Left ventricle myocardium inferior (tissue), 1 donor: Measurements from ENCODE around the gene KIRREL3. TPM values are rescaled to one million over a fixed set of nuclear protein-coding genes. Genes with fewer than 3 reads are reported as not detected.

Source experiments
- DNase-seq: peaks from one replicate; pipeline ENCODE4 v3.0.0-alpha.2; 2020
- H3K27ac ChIP-seq: fragments of 200-600 bp; replicated peaks from 2 replicates; pipeline ENCODE4 v1.8.0; 2021
- H3K27me3 ChIP-seq: fragments of 200-600 bp; 2 replicates; pipeline ENCODE4 v1.8.0; 2021; ENCODE audit warnings: low read depth
- H3K36me3 ChIP-seq: fragments of 200-600 bp; 2 replicates; pipeline ENCODE4 v1.8.0; 2021
- H3K4me1 ChIP-seq: fragments of 200-600 bp; 2 replicates; pipeline ENCODE4 v1.8.0; 2021
- H3K4me3 ChIP-seq: fragments of 200-600 bp; 2 replicates; pipeline ENCODE4 v1.8.0; 2021; ENCODE audit warnings: mild to moderate bottlenecking, moderate library complexity
- H3K9me3 ChIP-seq: fragments of 200-600 bp; replicated peaks from 2 replicates; pipeline ENCODE4 v1.8.0; 2021
- intact Hi-C: fragments of 100-400 bp; cut with micrococcal nuclease; formaldehyde crosslinking; loops from one replicate; pipeline ENCODE4 v1.11.0; 2022
- total RNA-seq: library from RNA; stranded (reverse); fragmentation: NEBNext Ultra II Directional; extraction: Animal tissue kit (Norgen Biotek cat#: 25700); gene quantifications from one replicate; pipeline ENCODE4 v1.2.1, GENCODE V29; 2021
- TF ChIP-seq, protein P1 (sequence below): fragments of 200-600 bp; IDR thresholded peaks from 2 replicates; pipeline ENCODE4 v1.8.0; 2021; ENCODE audit warnings: antibody characterized with exemption, mild to moderate bottlenecking, borderline replicate concordance
- donor health status: DM: no; HTN: yes; CAD: no; lungs with severe emphysema.

The KIRREL3 gene
- total RNA-seq, 1 donor from 2014 or later: 0.74 TPM

DNA sequence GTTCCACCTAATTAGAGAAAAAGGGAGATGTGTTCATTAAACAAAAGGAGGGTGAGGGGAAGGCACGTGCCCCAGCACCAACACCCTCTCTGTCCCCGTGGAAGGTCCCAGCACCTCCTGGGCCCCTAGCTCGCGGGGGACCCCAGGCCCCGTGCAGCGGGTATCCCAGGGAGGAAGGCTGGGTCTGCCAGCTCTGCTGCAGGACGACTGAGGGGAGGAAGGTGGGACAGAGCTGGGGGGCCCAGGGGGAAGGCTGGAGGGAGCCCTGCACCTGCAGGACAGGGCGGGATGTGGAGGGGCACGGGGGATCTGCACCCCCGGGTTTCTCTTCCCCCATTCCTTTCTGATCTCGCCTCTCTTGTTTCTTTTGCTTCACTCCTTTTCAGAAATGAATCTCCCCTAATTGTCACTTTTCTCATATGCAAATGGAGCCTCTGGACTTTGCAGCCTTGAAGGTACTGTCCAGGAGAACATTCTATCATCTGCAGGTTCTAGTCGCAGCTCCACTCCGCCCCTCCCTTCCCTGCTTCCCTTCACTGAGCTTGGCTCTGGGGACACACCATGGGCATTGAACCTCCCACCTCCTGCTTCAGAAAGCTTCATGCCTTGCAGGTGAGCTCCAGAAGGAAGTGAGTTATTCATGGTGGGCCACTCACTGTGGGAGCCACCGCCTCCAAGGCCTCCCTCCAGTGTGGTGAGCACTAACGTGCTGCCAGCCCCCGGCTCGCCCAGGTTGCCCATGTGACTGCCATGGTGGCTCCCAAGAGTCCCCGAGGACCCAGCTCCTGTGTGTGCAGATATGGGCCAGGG, 534.1 kb downstream of the KIRREL3 start:
- intact Hi-C loops: no loop called here
- DNase-seq: no peak
- TF ChIP-seq, protein P1, sequence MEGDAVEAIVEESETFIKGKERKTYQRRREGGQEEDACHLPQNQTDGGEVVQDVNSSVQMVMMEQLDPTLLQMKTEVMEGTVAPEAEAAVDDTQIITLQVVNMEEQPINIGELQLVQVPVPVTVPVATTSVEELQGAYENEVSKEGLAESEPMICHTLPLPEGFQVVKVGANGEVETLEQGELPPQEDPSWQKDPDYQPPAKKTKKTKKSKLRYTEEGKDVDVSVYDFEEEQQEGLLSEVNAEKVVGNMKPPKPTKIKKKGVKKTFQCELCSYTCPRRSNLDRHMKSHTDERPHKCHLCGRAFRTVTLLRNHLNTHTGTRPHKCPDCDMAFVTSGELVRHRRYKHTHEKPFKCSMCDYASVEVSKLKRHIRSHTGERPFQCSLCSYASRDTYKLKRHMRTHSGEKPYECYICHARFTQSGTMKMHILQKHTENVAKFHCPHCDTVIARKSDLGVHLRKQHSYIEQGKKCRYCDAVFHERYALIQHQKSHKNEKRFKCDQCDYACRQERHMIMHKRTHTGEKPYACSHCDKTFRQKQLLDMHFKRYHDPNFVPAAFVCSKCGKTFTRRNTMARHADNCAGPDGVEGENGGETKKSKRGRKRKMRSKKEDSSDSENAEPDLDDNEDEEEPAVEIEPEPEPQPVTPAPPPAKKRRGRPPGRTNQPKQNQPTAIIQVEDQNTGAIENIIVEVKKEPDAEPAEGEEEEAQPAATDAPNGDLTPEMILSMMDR: no peak
- Histone ChIP-seq H3K27me3 (no peaks in the 10 kb centered on the region), H3K4me1 (peaks cover 29% of the 10 kb centered on the region), H3K9me3 (peaks cover 3% of the 10 kb centered on the region), H3K27ac (no peak overlapping the region), H3K4me3 (no peak overlapping the region), H3K36me3 (no peaks in the 10 kb centered on the region)

DNA sequence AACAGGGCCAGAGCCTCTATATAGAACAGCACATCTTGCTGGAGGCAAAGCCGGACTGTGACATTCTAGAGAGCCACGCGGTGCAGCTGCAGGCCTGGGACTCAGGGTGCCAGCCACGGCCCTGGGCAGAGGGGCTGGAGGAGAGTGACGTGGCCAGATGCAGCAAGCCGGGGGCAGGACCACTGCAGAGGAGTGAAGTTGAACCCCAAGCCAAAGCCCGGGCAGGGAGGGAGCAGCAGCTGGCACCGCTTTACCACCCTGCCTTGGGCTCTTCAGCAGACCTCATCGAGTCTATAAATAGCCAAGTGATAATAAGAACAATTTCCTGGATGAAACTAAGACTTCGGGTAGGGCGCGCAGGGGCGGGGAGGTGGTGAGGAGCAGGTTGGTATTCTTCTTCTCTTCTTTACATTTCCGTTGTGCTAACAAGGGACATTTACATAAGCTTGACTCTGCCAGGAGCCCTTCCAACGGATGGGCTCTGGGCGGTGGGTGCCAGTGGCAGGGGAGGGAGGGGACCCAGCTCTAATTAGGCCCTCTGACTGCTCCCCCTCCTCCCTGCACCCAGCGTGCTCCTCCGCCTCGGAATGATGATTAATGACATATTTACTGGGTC, 534.9 kb downstream of the KIRREL3 start:
- peaks cover 29% of the 10 kb centered on the region for H3K4me1 ChIP-seq
- H3K36me3 ChIP-seq: no peaks in the 10 kb centered on the region
- DNase-seq: no peak
- TF ChIP-seq, protein P1: no peak
- no peak overlapping the region for H3K27ac ChIP-seq
- no peaks in the 10 kb centered on the region for H3K27me3 ChIP-seq
- intact Hi-C loops: no loop called here
- H3K4me3 ChIP-seq: peak overlapping the region; percentile 21
- H3K9me3 ChIP-seq: peaks cover 3% of the 10 kb centered on the region

DNA sequence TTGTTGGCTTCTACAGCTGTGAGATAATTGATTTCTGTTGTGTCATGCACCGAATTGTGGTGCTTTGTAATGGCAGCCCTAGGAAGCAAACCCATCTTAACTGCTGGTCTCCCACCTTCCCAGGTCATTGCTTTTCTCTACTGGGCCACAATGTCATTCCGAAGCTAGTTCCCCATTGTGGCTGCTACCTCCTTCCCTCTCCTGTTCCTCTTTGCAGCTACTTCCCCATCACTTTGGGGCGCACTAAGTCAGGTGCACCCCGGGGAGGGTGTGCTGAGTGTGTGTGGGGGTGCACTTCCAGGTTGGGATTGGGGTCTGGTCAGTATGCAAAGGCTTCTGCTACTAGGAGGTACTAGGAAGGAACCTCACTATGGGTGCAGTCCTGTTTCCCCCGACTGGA, 535.8 kb downstream of the KIRREL3 start:
- TF ChIP-seq, protein P1: no peak
- Histone ChIP-seq H3K27ac (no peak overlapping the region), H3K27me3 (no peaks in the 10 kb centered on the region), H3K4me1 (peaks cover 36% of the 10 kb centered on the region), H3K36me3 (no peaks in the 10 kb centered on the region), H3K9me3 (peaks cover 3% of the 10 kb centered on the region), H3K4me3 (no peak overlapping the region)
- intact Hi-C loops: no loop called here
- no peak for DNase-seq

DNA sequence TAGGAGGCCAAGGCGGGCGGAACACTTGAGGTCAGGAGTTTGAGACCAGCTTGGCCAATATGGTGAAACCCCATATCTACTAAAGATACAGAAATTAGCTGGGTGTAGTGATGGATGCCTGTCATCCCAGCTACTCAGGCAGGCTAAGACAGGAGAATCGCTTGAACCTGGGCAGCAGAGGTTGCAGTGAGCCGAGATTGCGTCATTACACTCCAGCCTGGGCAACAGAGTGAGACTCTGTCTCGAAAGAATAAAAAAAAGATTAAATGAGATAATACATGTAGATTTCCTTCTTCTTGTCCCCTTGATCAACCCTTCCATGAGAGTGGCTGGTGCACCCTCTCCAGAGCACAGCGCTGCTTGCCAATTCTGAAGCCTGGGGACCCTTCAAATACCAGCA, 538.1 kb downstream of the KIRREL3 start:
- TF ChIP-seq, protein P1: no peak
- Histone ChIP-seq H3K36me3 (no peaks in the 10 kb centered on the region), H3K9me3 (peaks cover 3% of the 10 kb centered on the region), H3K4me1 (peaks cover 27% of the 10 kb centered on the region), H3K27me3 (peaks cover 5% of the 10 kb centered on the region), H3K27ac (no peak overlapping the region), H3K4me3 (no peak overlapping the region)
- intact Hi-C loops: no loop called here
- no peak for DNase-seq

DNA sequence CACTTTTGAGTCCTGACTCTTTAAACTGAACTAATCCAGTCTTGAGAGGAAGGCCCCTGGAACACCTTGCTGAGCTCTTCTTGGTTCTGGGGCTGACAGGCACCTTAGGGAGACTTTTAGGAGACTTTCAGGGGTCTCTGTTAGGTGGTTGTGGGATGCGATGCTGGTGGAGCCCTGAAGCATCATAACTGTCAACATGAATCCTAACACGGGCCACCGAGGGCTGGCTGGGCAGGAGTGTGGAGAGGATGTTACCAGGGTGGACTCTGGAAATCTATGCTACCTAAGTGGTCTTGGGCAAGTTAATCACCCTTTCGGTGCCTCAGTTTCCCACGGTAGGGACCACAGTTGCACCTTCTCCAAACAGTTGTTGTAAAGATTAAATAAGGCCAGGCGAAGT, 538.6 kb downstream of the KIRREL3 start:
- Histone ChIP-seq H3K36me3 (no peaks in the 10 kb centered on the region), H3K27me3 (peaks cover 5% of the 10 kb centered on the region), H3K4me3 (no peak overlapping the region), H3K27ac (no peak overlapping the region), H3K9me3 (peaks cover 3% of the 10 kb centered on the region), H3K4me1 (peaks cover 25% of the 10 kb centered on the region)
- DNase-seq: no peak
- TF ChIP-seq, protein P1: no peak
- intact Hi-C loops: no loop called here
